SH-SY5Y (cell line): ENCODE results near the gene WBP1.

ENCODE experiments used
- GATA2 ChIP-seq: IDR thresholded peaks from 2 replicates; pipeline ENCODE4 v1.6.1; 2011; ENCODE audit warnings: mild to moderate bottlenecking, low read depth, low read length
- GATA3 ChIP-seq: IDR thresholded peaks from 2 replicates; pipeline ENCODE4 v1.6.1; 2011; ENCODE audit warnings: low read depth, mild to moderate bottlenecking, low read length, moderate library complexity

DNA sequence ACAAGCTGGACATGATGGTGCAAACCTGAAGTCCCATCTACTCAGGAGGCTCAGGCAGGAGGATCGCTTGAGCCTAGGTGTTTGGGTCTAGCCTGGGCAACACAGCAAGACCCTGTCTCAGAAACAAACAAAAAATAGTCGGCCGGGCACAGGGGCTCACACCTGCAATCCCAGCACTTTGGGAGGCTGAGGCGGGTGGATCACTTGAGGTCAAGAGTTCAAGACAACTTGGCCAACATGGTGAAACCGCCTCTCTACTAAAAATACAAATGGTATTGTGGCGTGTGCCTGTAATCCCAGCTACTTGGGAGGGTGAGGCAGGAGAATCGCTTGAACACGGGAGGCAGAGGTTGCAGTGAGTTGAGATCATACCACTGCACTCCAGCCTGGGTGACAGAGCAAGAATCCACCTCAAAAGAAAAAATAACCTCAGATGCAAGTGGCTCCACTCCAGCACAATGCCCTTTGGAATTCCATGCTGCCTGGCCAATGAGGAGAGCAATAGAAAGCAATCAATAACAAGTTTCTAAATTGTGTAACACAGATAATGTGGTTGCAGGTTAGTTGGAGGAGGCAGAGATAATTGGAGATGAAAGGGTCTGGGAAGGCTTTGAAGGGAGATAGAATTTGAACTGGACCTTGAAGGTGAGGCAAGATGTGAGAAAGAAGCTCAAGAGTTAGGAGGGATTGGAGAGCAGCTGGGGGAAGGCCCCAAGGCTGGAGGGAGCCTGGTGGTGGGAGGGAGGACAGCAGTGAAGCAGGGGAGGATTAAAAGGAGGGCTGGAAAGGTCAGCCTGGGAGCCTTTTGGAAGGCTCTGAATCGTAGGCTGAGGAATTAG lies 30.6 kb downstream of the WBP1 start:
- no peak for TF ChIP-seq GATA2
- TF ChIP-seq GATA3, result no peak
